GM12878 (cell line): ENCODE data around the gene TXNL4A. TPM values are rescaled to one million over a fixed set of nuclear protein-coding genes. Genes with fewer than 3 reads are reported as not detected.
A peak's percentile ranks its signal among the peaks of the same experiment; 100 is the strongest.

ENCODE experiments used
- ATAC-seq: fragments of 200-7000 bp; cut with Tn5 transposase; 3 replicates; pipeline ENCODE4 v1.9.1; 2020; ENCODE audit warnings: mild to moderate bottlenecking, moderate library complexity
- BruUV-seq: library from RNA; stranded (reverse); fragments of 400-500 nt; replicated peaks from 2 replicates; lab custom pipeline; 2021; lab: Mats Ljungman, UMichigan
- CTCF ChIA-PET: fragments of 300-600 bp; sonication (Branson Sonifier 250); formaldehyde crosslinking; extraction: SDS; loops from one replicate; lab custom pipeline; 2021; ENCODE audit warnings: inconsistent platforms; lab: Yijun Ruan, JAX
- POLR2A ChIA-PET: fragments of 350-600 bp; formaldehyde crosslinking; extraction: SDS; loops from one replicate; lab custom pipeline; 2021; ENCODE audit warnings: inconsistent platforms; lab: Charles Lee
- RAD21 ChIA-PET: fragments of 300-600 bp; sonication (Branson Sonifier 250); formaldehyde crosslinking; loops from one replicate; lab custom pipeline; 2023; ENCODE audit warnings: antibody characterized with exemption; ENCODE audit not compliant: unreplicated experiment; lab: Charles Lee
- SMC1A ChIA-PET: fragments of 300-600 bp; sonication (Branson Sonifier 250); formaldehyde crosslinking; loops from one replicate; lab custom pipeline; 2023; ENCODE audit not compliant: unreplicated experiment, uncharacterized antibody; lab: Charles Lee
- DNase-seq: peaks from one replicate; pipeline ENCODE4 v3.0.0-alpha.2; 2011; ENCODE audit warnings: low read depth, low spot score
- FAIRE-seq: peaks from 3 replicates; lab custom pipeline; 2011; peaks lifted over from hg19 to GRCh38; lab: Jason Lieb, UNC
- H2AFZ ChIP-seq: 2 replicates; pipeline ENCODE4 v1.6.0; 2011; ENCODE audit warnings: low read depth, low read length, control low read depth; ENCODE audit not compliant: control insufficient read depth
- H3K27ac ChIP-seq: 2 replicates; pipeline ENCODE4 v1.5.1; 2011; ENCODE audit warnings: control low read depth; ENCODE audit not compliant: control insufficient read depth, insufficient read depth
- H3K27me3 ChIP-seq, 2 experiments: replicated peaks in 1 of 2; 2 replicates each; pipeline versions ENCODE4 v1.6.0 to v1.6.1; 2011; ENCODE audit warnings: low read length in 1 of 2; ENCODE audit not compliant: control insufficient read depth in 2 of 2, insufficient read depth in 2 of 2
- H3K36me3 ChIP-seq, 2 experiments: 2 replicates each; pipeline ENCODE4 v1.5.1; 2011; ENCODE audit warnings: low read length in 1 of 2; ENCODE audit not compliant: control insufficient read depth in 2 of 2, insufficient read depth in 2 of 2
- H3K4me1 ChIP-seq: 2 replicates; pipeline ENCODE4 v1.6.1; 2011; ENCODE audit warnings: mild to moderate bottlenecking, low read length, moderate library complexity, mixed read lengths; ENCODE audit not compliant: control insufficient read depth, insufficient read depth
- H3K4me2 ChIP-seq: 2 replicates; pipeline ENCODE4 v1.6.0; 2011; ENCODE audit warnings: control low read depth; ENCODE audit not compliant: control insufficient read depth, insufficient read depth
- H3K4me3 ChIP-seq: fragments of 200-600 bp; sonication (generic); 2 replicates; pipeline ENCODE4 v1.5.1; 2016
- H3K79me2 ChIP-seq: 2 replicates; pipeline ENCODE4 v1.6.0; 2011; ENCODE audit warnings: low read length; ENCODE audit not compliant: control insufficient read depth, insufficient read depth
- H3K9ac ChIP-seq: 2 replicates; pipeline ENCODE4 v1.8.0; 2011; ENCODE audit warnings: low read length, control low read depth, mixed read lengths; ENCODE audit not compliant: control insufficient read depth, insufficient read depth
- H3K9me3 ChIP-seq: replicated peaks from 3 replicates; pipeline ENCODE4 v1.5.1; 2011; ENCODE audit warnings: mild to moderate bottlenecking, low read length; ENCODE audit not compliant: control insufficient read depth, insufficient read depth
- H4K20me1 ChIP-seq: 2 replicates; pipeline ENCODE4 v1.6.0; 2011; ENCODE audit not compliant: control insufficient read depth, insufficient read depth
- CBFB ChIP-seq: IDR thresholded peaks from 2 replicates; pipeline ENCODE4 v1.6.1; 2016; ENCODE audit warnings: antibody characterized with exemption, low read depth
- FOXM1 ChIP-seq: IDR thresholded peaks from 2 replicates; pipeline ENCODE4 v1.6.1; 2012; ENCODE audit warnings: low read depth, mild to moderate bottlenecking, inconsistent platforms, low read length, moderate library complexity
- NBN ChIP-seq: fragments of 450-650 bp; IDR thresholded peaks from 2 replicates; pipeline ENCODE4 v1.6.1; 2016
- RELB ChIP-seq: fragments of 450-650 bp; IDR thresholded peaks from 2 replicates; pipeline ENCODE4 v1.6.1; 2017; ENCODE audit warnings: low read depth, mild to moderate bottlenecking, moderate library complexity
- SUPT20H ChIP-seq: IDR thresholded peaks from 2 replicates; pipeline ENCODE4 v1.6.1; 2011; ENCODE audit warnings: low read depth, mild to moderate bottlenecking, low read length, moderate library complexity, borderline replicate concordance; ENCODE audit not compliant: control insufficient read depth
- ZSCAN29 ChIP-seq: fragments of 450-650 bp; IDR thresholded peaks from 2 replicates; pipeline ENCODE4 v1.6.1; 2017; ENCODE audit warnings: mild to moderate bottlenecking, moderate library complexity
- WGBS: methylation state at CpG from one replicate; pipeline ENCODE4 v1.1.6; 2016; ENCODE audit warnings: low lambda C conversion rate; ENCODE audit not compliant: insufficient replicate concordance, insufficient coverage; ENCODE audit errors: missing lambda C conversion rate; 5-methylcytosine and 5-hydroxymethylcytosine counted together
- in situ Hi-C: fragments of 300-500 bp; cut with MboI; formaldehyde crosslinking; loops from 9 replicates; pipeline ENCODE4 v1.14.3; 2018; ENCODE audit warnings: mixed read lengths
- intact Hi-C: fragments of 100-400 bp; cut with micrococcal nuclease; formaldehyde crosslinking; loops from one replicate; pipeline ENCODE4 v1.14.2; 2022; ENCODE audit not compliant: unreplicated experiment
- polyA plus RNA-seq, 11 experiments: library from polyadenylated mRNA; depleted of rRNA in 4 of 11; unstranded in 6 of 11; stranded (reverse) in 5 of 11; fragments of >200 nt; fragmentation: Nextera tagmentation in 4 of 11; fragmentation: Illumina TruSeq in 1 of 11; extraction: Ambion mirVana in 4 of 11; extraction: Trizol in 1 of 11; gene quantifications; 1 replicate in 1 of 11; 2 replicates in 10 of 11; pipeline versions ENCODE4 v1.2.1 to v1.2.3, GENCODE V29; 2011 to 2016; ENCODE audit warnings: inconsistent platforms in 2 of 11, missing spikeins in 2 of 11, low read depth in 1 of 11
- total RNA-seq, 4 experiments: library from RNA; depleted of rRNA in 3 of 4; stranded (reverse); fragments of >200 nt in 3 of 4; fragmentation: Illumina TruSeq in 1 of 4; extraction: Trizol in 1 of 4; gene quantifications; 2 replicates each; pipeline versions ENCODE4 v1.2.1 to v1.2.3, GENCODE V29; 2013 to 2021

TXNL4A gene
- total and polyA plus RNA-seq, 10 of the 15 experiments (the other 5 are each of a cell fraction or from before 2014, with no cell fraction given): 38.4 to 329 (median 128) TPM

DNA sequence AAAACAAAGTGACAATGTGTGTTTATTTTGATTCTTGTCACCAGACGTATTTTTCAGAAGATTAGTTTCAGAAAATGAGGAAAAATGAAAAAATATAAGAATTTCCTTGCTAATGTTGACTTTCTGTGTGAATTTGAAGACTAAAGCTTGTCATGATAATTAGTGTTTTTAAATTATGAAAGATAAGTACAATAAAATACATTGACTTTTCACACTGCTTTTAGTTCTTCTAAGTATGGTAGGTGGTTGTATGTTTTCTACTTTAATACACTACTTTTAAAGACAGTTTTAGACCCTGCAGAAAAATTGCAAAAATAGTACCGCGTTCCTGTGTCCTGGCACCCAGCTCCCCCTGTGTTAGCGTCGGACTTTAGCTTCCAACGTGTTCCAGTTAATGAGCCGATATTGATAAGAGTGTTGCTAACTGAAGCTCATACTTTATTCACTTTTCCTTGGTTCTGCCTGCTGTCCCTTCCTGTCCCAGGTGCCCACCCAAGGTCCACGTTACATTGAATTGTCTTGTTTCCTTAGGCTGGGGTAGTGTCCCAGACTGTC is 46.6 kb upstream of the TXNL4A start:
- H3K27ac ChIP-seq: 0 out of 2 replicates have a peak overlapping the region, but pooled peaks have one; percentile 64
- intact Hi-C loops: loop anchor here (1.0 to 5.0 kb wide), 4 partner anchors 48 to 356 kb away; partner anchors contain the start of genes CTDP1 and TXNL4A
- peak overlapping the region; percentile 82 for H2AFZ ChIP-seq
- 36% methylated on average over 8 of the region's 8 CpGs for WGBS
- H3K79me2 ChIP-seq: peaks cover 16% of the 10 kb centered on the region
- SMC1A ChIA-PET: interaction anchor here (0.6 to 2.0 kb wide), 12 partner anchors 23 to 278 kb away, joined by 3 to 9 read pairs (median 3); no protein-coding TSS in a partner anchor
- peak overlapping the region; percentile 67 for H3K9ac ChIP-seq
- H4K20me1 ChIP-seq: no peaks in the 10 kb centered on the region
- H3K4me1 ChIP-seq: peaks cover 3% of the 10 kb centered on the region; the same call in 1 of the 2 replicates
- H3K4me3 ChIP-seq: peak overlapping the region; percentile 79
- H3K9me3 ChIP-seq: no peaks in the 10 kb centered on the region
- TF ChIP-seq ZSCAN29: no peak
- TF ChIP-seq SUPT20H: no peak
- 0 out of 2 replicates have a peak, but pooled peaks have one; percentile 10 for TF ChIP-seq CBFB
- 0 out of 2 replicates have a peak, but pooled peaks have one; percentile 5 for TF ChIP-seq NBN
- TF ChIP-seq FOXM1: no peak
- TF ChIP-seq RELB: 0 out of 2 replicates have a peak, but pooled peaks have one; percentile 5
- TF ChIP-seq, all 136 proteins: peak for 3
- Histone ChIP-seq H3K4me2 (peak overlapping the region; percentile 66), H3K36me3 (no peaks in the 10 kb centered on the region), H3K27me3 (no peaks in the 10 kb centered on the region)
- CTCF ChIA-PET: interaction anchor here (0.6 to 1.7 kb wide), 8 partner anchors 45 to 654 kb away, joined by 3 to 5 read pairs (median 4); no protein-coding TSS in a partner anchor
- RAD21 ChIA-PET: interaction anchor here (0.7 to 2.1 kb wide), 7 partner anchors 50 to 156 kb away, joined by 3 to 9 read pairs (median 5); partner anchors contain the start of gene ADNP2
- DNase-seq (no peak), FAIRE-seq (no peak), ATAC-seq (no peak)
- POLR2A ChIA-PET: interaction anchor here (1.1 to 1.8 kb wide), 4 partner anchors 46 to 83 kb away, joined by 3 to 6 read pairs (median 4); no protein-coding TSS in a partner anchor
- TSS peak; percentile 60 for BruUV-seq
- in situ Hi-C loops: loop anchor here (5.0 kb wide), 1 partner anchor 353 kb away; no protein-coding TSS in a partner anchor
